Effector memory CD4-positive, alpha-beta T cell (primary cell): ENCODE data around the gene SMIM45.
A peak's percentile ranks its signal among the peaks of the same experiment; 100 is the strongest.

Source experiments
- DNase-seq, 3 donors: peaks; one replicate each; pipeline ENCODE4 v3.0.0-alpha.2; 2020
- H3K27ac ChIP-seq: 2 replicates; pipeline ENCODE4 v1.7.0; 2013; ENCODE audit warnings: mild to moderate bottlenecking, low read length, moderate library complexity; ENCODE audit not compliant: insufficient read depth, poor library complexity, severe bottlenecking
- H3K27me3 ChIP-seq: replicated peaks from 2 replicates; pipeline ENCODE4 v1.7.0; 2013; ENCODE audit warnings: mild to moderate bottlenecking, low read length; ENCODE audit not compliant: insufficient read depth, control insufficient read depth, poor library complexity, severe bottlenecking
- H3K36me3 ChIP-seq: 2 replicates; pipeline ENCODE4 v1.7.0; 2013; ENCODE audit warnings: mild to moderate bottlenecking, low read length, moderate library complexity; ENCODE audit not compliant: control insufficient read depth, insufficient read depth
- H3K4me1 ChIP-seq: 2 replicates; pipeline ENCODE4 v1.7.0; 2013; ENCODE audit warnings: low read length, mild to moderate bottlenecking; ENCODE audit not compliant: control insufficient read depth, insufficient read depth, poor library complexity, severe bottlenecking
- H3K4me3 ChIP-seq: 2 replicates; pipeline ENCODE4 v1.7.0; 2013; ENCODE audit warnings: low read length, low read depth, mild to moderate bottlenecking; ENCODE audit not compliant: insufficient read depth, poor library complexity, severe bottlenecking
- H3K9me3 ChIP-seq: 2 replicates; pipeline ENCODE4 v1.7.0; 2013; ENCODE audit warnings: mild to moderate bottlenecking, low read length, moderate library complexity; ENCODE audit not compliant: control insufficient read depth

SMIM45 gene

DNA sequence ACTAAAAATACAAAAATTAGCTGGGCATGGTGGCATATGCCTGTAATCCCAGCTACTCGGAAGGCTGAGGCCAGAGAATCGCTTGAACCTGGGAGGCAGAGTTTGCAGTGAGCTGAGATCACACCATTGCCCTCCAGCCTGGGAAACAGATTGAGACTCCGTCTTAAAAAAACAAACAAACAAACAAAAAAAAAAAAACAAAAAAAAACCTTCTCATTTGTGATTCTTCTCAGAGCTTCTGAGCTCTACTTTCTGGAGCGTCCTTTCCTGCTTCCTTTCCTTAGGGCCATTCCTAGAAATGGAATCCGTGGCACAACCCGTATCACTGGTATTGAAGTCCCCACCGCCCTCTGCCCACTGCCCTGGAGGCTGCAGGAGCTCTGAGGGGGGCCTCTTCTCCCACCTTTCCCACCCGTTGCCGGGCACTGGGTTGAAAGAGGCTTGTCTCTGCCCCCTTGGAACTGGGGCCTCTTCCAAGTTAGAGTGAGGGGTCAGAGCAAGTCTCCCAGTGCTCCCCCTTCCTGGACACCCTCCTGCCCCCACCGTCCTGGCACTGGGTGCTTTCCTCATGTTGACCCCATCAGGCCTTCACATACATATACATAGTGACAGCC is 35.1 kb upstream of the SMIM45 start:
- Histone ChIP-seq H3K4me3 (no peak overlapping the region), H3K27me3 (peaks cover 21% of the 10 kb centered on the region), H3K9me3 (no peaks in the 10 kb centered on the region), H3K4me1 (peaks cover 22% of the 10 kb centered on the region), H3K36me3 (no peaks in the 10 kb centered on the region), H3K27ac (no peak overlapping the region)
- no peak for DNase-seq

DNA sequence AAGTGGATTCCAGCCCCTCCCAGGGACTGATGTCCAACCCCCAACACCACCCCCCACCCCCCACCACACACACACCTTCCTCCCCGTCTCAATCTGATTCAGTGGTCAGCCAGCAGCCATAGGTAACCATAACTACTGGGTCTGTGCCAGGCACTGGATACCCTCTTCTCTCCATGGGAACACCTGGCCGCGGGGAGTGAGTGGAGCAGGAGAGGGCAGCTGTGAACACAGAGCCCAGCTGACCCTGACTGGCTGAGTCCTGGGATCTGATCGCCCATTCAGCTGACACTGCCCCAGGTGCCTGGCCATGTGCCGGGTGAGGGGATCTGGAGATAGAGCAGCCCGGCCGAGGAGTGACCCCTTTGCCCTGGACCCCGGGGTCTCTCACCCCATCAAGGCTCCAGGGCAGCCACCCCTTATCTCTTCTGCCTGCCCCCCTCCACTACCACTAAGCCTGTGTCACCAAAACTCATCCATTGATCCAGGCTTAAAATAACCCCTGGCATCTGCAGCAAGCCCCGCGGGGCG is 34.5 kb upstream of the SMIM45 start:
- Histone ChIP-seq H3K36me3 (no peaks in the 10 kb centered on the region), H3K4me1 (peaks cover 22% of the 10 kb centered on the region), H3K27me3 (peaks cover 15% of the 10 kb centered on the region), H3K27ac (no peak overlapping the region), H3K9me3 (no peaks in the 10 kb centered on the region), H3K4me3 (no peak overlapping the region)
- no peak for DNase-seq

DNA sequence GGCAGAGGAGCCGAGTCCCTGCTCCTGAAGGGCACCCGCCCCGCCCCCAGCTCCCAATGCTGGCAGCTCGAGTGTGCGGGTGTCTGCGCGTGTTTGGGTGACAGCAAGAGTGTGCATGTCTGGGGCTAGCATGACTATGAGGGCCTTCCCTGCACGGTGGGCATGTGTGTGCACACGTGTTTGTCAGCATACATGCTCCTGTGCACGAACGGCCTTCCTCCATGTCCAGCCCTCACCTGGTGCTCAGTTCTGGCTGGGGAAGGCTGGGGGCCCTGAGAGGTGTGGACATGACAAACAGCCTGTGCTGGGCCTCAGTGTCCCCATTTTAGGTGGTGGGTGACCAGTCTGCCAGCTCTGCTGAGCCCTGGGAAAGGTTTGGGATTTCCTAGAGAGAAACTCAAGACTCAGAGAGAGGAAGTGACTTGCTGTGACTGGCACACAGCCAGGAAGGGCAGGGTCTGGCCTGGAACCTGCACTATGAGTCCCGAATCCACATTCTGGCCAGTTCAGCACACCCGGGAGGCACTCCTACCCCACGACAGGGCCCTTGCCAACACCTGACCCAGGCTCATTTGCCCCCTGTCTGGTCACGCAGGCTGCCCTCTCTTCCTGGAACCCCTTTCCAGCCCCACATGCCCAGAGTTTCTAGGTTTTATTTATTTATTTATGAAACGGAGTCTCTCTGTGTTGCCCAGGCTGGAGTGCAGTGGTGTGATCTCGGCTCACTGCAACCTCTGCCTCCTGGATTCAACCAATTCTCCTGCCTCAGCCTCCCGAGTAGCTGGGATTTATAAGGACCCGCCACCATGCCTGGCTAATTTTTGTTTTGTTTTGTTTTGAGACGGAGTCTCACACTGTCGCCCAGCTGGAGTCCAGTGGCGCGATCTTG is 33.8 kb upstream of the SMIM45 start:
- H3K36me3 ChIP-seq: no peaks in the 10 kb centered on the region
- H3K4me3 ChIP-seq: no peak overlapping the region
- no peak for DNase-seq
- H3K27me3 ChIP-seq: peaks cover 8% of the 10 kb centered on the region
- peaks cover 22% of the 10 kb centered on the region for H3K4me1 ChIP-seq
- H3K27ac ChIP-seq: no peak overlapping the region
- H3K9me3 ChIP-seq: no peaks in the 10 kb centered on the region

DNA sequence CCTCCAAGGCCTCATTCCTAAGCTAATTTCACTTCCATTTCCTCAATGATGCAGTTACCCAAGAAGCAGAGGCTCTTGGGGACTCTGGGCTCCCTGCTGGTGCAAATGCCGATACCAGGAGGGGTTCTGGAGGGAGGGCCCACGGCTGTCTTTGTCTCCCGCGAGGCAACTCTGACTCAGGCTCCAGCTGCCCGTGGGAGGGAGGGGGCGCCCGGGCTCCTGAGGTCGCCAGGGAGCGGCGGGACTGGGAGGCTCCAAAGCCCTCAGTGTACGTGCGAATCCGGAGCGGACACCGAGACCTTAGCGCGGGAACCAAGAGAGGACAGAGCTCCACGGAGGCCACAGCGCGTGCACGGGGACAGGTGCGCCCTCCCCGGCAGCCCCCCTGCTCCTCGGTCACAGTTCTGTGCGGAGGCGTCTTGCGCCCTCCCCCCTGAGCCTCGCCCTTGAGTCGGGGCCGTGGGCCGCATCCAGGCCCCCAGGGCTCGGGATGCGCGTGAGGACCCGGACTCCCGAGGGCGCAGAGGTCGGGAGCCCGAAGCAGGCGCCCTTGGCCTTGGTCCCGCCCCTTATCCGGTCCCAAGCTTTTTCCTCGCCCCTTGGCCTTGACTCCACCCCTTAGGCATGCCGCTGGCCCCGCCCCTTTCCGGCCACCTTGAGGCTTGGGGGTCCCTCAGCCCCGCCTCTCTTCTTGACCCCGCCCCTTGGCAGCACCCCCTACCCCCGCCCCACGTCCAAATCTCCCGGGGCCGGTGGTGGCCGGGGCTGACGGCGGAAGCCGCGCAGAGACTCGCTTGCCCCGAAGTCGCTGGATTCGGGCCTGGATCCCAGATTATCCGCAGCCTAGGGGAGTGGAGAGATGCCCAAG is 32.4 kb upstream of the SMIM45 start:
- Histone ChIP-seq H3K9me3 (no peaks in the 10 kb centered on the region), H3K27ac (peak overlapping the region; percentile 18), H3K4me3 (peak overlapping the region; percentile 68), H3K27me3 (peaks cover 3% of the 10 kb centered on the region), H3K4me1 (peaks cover 16% of the 10 kb centered on the region), H3K36me3 (no peaks in the 10 kb centered on the region)
- DNase-seq: no peak

DNA sequence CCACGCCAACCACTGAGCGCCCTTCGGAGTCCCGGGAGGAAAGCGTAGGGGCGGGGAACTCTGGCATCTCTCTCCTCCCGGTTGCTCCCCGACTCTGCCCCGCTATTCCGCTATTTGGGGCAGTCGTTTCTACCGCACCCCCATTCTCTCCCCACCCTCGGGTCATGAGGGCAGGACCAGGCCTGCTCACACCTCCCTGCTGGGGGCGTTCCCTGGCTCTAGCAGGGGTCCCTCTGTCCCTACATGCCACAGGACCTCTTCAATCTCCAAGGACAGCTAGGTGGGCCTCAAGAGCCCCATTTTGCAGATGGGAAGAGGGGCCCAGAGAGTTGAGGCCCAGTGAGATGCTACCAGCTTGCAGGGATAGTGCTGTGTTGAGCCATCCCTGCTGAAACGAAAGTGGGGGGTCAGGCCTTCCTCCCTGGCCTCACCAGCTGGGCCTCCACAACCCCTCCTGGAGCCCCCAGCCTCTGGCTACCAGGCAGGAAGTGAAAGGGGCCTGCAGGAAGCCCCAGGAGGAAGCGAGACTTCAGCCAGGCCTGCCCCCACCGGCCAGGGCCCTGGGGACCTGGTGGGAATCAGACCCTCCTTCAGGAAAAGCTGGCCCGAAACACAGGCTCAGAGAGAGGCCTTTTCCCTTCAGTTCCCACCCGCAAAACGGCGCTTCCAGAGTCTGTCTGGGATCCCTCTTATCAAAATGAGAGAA is 31.5 kb upstream of the SMIM45 start:
- Histone ChIP-seq H3K36me3 (no peaks in the 10 kb centered on the region), H3K4me1 (peaks cover 12% of the 10 kb centered on the region), H3K27ac (no peak overlapping the region), H3K4me3 (no peak overlapping the region), H3K27me3 (peaks cover under 1% of the 10 kb centered on the region), H3K9me3 (no peaks in the 10 kb centered on the region)
- DNase-seq: no peak

DNA sequence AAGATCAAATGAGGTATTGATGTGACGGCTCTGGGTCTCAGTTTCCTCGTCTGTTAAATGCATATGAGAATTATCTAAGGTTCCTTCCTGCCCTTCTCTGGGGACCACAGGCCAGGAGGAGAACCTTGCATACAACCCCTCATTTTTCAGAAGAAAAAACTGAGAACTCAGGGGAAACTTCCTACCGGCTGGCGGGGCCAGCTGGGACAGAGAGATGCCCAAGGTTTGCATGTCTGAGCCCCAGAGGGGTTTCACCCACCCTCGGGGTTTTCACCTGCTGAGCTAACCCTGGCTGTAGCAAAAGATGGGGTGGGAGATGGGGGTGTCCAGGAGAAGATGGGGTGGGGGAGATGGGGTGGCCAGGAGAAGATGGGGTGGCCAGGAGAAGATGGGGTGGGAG is 29.6 kb upstream of the SMIM45 start:
- Histone ChIP-seq H3K4me1 (peaks cover 9% of the 10 kb centered on the region), H3K27ac (no peak overlapping the region), H3K9me3 (no peaks in the 10 kb centered on the region), H3K36me3 (no peaks in the 10 kb centered on the region), H3K4me3 (no peak overlapping the region), H3K27me3 (no peaks in the 10 kb centered on the region)
- no peak for DNase-seq

DNA sequence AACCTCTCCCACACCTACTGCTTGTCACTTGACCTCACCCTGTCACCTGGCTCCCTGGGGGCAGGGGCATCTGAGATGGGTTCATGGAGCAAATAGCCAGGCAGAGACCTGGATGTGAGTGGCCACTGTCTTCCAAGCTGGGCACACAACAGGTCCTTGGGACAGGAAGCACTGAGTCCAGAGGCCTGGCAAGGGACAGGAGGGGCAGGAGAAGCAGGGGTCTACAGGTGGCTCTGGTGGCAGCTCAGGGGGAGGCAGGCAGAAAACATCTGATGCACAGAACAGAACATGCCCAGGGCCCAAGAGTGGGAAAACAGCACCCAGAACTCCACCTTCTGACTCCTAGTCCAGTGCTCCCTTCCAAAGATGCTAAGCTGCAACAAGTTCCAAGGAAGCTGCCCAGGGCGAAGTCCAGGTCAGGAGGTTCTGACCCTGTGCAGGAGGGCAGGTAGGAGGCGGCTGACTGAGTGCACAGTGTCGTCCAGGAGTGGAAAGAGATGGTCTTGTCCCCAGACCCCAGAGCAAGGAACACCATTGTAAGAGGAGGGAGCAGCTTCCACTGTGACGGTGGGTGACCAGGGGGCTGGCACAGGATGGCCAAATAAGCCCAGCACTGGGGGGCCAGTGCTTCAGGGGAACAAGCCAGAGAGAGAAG is 28.9 kb upstream of the SMIM45 start:
- Histone ChIP-seq H3K4me1 (peaks cover 11% of the 10 kb centered on the region), H3K36me3 (no peaks in the 10 kb centered on the region), H3K4me3 (no peak overlapping the region), H3K27me3 (no peaks in the 10 kb centered on the region), H3K27ac (no peak overlapping the region), H3K9me3 (no peaks in the 10 kb centered on the region)
- DNase-seq: no peak

DNA sequence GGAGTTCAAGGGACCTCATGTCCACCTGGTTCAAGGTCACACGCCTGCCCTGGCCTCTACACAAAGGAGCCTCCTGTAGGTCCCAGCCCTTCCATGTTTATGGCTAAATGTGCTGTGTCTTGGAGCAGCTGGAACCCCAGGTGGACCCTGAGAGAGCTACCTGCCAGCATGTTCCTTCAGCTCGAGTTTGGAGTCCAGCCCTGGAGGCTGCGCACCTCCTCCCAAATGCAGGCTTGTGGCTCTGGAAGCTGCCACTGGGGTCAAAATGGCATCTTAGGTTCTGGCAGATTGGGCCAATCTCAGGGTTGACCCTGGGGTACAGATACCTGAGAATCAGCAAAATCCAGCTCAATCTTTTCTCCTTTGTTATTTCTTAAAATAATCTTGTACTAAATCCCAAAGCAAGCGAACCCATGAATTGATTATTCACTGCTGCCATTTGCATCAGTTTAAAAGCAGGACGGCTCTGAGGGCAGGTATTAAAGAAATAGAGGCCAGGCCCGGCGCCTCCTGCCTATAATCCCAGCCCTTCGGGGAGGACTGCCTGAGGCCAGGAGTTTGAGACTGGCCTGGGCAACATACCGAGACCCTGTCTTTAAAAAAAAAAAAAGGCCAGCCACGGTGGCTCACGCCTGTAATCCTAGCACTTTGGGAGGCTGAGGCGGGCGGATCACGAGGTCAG is 28.2 kb upstream of the SMIM45 start:
- no peak for DNase-seq
- no peaks in the 10 kb centered on the region for H3K27me3 ChIP-seq
- no peak overlapping the region for H3K27ac ChIP-seq

More for the DNA sequence above, 28.2 kb upstream of the SMIM45 start:
- no peaks in the 10 kb centered on the region for H3K9me3 ChIP-seq
- H3K4me1 ChIP-seq: peaks cover 13% of the 10 kb centered on the region
- no peak overlapping the region for H3K4me3 ChIP-seq
- no peaks in the 10 kb centered on the region for H3K36me3 ChIP-seq
